ENCODE results near the gene XRCC1. TPM values are rescaled to one million over a fixed set of nuclear protein-coding genes. Genes with fewer than 3 reads are reported as not detected.
"Not testable (repeated sequence)": the region's sequence is repeated elsewhere in the genome, so short reads cannot be mapped to it uniquely, and the experiment has no call there.

Gene XRCC1
- total RNA-seq, 1 experiment from 2014 or later = 46.8 TPM

- DNase-seq (ENCODE audit: low read depth) = no peak
Measured at GRCh38 chr19:43575955-43576878, 890 bp upstream of the XRCC1 start.

- DNase-seq (ENCODE audit: low read depth) = peak; percentile 53
Measured at GRCh38 chr19:43574424-43575155, 737 bp downstream of the XRCC1 start.

- no peak for DNase-seq (ENCODE audit: low read depth)
Measured at GRCh38 chr19:43572171-43572588, 3.1 kb downstream of the XRCC1 start.

DNA sequence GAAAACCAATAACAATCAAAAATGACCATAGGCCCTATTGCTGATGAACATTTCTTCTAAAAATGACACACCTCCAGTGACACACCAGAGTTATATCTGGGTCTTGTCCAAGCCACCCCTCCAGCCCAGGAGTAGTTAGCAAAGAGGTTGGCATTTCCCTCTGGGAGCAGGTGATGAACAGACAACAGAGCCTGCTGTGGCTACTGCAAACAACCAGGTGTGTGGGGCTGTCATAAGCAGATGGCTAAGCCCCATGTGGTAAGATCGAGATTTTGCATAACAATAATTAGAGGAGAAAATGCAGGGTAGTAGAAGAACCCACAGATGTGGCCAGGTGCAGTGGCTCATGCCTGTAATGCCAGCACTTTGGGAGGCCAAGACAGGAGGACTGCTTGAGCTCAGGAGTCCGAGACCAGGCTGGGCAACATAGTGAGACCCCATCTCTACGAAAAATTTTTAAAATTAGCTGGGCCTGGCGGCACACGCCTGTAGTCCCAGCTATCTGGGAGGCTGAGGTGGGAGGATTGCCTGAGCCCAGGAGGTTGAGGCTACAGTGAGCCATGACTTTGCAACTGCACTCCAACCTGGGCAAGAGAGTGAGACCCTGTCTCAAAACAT is 5.0 kb downstream of the XRCC1 start:
- no peak for DNase-seq (ENCODE audit: low read depth)

GRCh38 chr19:43569657-43570056 is 5.7 kb downstream of the XRCC1 start:
- no peak for DNase-seq (ENCODE audit: low read depth)

GRCh38 chr19:43564800-43565199 is 10.5 kb downstream of the XRCC1 start:
- no peak for DNase-seq (ENCODE audit: low read depth)

- DNase-seq (ENCODE audit: low read depth) = no peak
Measured at GRCh38 chr19:43563816-43564457, 11.4 kb downstream of the XRCC1 start.

GRCh38 chr19:43562698-43563241 is 12.6 kb downstream of the XRCC1 start:
- peak; percentile 97 for DNase-seq (ENCODE audit: low read depth)

GRCh38 chr19:43562226-43562697 is 13.1 kb downstream of the XRCC1 start:
- no peak for DNase-seq (ENCODE audit: low read depth)

- no peak for DNase-seq (ENCODE audit: low read depth)
Measured at GRCh38 chr19:43561139-43561970, 14.0 kb downstream of the XRCC1 start.

DNA sequence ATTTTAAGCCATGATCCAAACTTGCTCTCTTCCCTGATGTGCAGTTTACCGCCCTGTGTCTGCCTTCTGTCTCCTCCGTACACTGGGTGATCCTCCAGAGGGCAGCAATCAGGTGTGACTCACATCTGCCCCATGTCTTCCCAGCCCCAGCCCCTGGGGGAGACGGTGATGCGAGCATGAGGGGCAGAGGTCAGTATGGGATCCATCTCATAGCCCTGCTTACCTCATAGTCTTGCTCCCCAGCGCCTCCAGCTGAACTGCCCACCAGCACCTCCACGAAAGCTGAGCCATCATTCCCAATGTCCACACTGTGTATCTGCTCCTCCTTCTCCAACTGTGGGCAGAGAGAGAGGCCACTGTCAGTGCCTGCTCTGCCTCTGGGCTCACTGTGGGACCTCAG is 14.6 kb downstream of the XRCC1 start:
- peak; percentile 49 for DNase-seq (ENCODE audit: low read depth)

GRCh38 chr19:43555185-43555770 is 20.0 kb downstream of the XRCC1 start:
- peak; percentile 66 for DNase-seq (ENCODE audit: low read depth)

GRCh38 chr19:43554317-43554895 is 20.9 kb downstream of the XRCC1 start:
- DNase-seq (ENCODE audit: low read depth) = no peak

DNA sequence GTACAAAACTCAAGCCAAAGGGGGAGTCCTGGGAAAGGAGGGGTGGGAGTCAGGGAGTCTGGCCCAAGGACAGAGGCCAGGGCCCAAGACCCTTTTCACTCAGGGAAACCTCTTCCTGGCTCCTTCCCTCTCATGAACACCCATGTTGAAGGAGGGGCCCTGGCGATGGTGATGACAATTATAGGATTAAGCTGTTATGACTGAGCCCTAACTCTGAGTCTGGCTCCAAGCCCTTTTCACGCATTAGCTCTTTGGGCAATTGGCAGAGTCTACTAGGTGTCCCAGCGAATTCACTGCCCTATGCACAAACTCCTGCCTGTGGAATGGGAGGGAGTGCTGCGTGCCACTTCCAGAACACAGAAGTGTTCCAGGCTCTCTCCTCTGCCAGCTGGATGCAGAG is 21.7 kb downstream of the XRCC1 start:
- no peak for DNase-seq (ENCODE audit: low read depth)

GRCh38 chr19:43552616-43553015 is 22.7 kb downstream of the XRCC1 start:
- no peak for DNase-seq (ENCODE audit: low read depth)

DNA sequence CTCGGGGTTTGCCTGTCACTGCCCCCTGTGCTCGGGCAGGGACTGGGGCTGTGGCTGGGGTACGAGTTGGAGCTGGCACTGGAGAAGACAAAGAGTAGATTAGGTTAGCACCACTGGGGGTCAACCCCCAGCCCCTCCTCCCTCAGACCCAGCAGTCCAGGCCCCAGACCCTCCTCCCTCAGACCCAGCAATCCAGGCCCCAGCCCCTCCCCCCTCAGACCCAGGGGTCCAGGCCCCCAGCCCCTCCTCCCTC is 23.2 kb downstream of the XRCC1 start:
- DNase-seq (ENCODE audit: low read depth) = no peak

- DNase-seq (ENCODE audit: low read depth) = no peak
Measured at GRCh38 chr19:43551399-43552197, 23.7 kb downstream of the XRCC1 start.

DNA sequence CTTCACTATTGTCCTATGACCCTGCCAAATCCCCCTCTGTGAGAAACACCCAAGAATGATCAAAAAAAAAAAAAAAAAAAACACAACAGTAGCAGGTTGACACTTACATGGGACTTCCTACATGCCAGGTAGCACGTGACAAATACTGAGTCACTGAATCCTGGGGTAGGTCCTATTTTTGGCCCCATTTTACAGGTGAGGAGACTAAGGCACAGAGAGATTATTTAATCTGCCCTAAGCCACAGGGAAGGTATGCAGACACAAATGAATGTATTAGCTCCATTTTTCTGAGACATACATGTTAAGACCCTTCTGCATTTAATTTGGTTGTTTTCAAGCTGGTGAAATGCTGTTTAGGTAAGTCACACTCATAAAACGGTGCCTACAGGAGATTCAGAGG is 26.6 kb downstream of the XRCC1 start:
- no peak for DNase-seq (ENCODE audit: low read depth)

DNA sequence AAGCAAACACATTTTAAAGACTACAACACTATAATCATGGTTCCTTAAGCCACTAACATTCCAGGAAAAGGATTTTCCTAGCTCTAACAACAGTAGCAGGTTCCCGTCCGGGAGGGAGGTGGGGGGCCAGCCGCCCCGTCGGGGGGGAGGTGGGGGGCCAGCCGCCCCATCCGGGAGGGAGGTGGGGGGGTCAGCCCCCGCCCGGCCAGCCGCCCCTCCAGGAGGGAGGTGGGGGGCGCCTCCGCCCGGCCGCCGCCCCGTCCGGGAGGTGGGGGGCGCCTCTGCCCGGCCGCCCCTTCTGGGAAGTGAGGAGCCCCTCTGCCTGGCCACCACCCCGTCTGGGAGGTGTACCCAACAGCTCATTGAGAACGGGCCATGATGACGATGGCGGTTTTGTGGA is 27.4 kb downstream of the XRCC1 start:
- not testable (repeated sequence) for DNase-seq (ENCODE audit: low read depth)
